Measurements from ENCODE around the gene INSYN2A. TPM values are rescaled to one million over a fixed set of nuclear protein-coding genes. Genes with fewer than 3 reads are reported as not detected.
A peak's percentile ranks its signal among the peaks of the same experiment; 100 is the strongest.

INSYN2A gene
- total RNA-seq, 1 donor from 2014 or later = 0.13 TPM

DNA sequence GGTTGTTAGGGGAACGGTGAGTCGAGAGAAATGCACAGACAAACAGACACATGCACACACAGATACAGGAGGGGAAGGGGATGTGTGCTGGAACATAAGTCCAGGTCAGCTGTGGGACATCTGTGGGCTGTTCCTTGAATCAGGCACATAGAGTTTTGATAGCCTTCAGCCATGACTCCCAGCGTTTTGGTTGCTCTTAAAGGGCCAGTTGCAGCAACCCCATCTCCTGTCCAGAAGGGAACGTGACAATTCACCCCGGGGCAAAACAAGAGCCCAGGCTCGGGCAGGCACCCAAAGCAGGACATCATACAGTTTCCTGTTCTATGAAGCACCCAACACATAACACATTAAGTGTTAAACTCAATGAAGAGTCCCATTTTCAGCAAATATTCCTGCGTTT is 9.6 kb downstream of the INSYN2A start:
- H3K4me1 Mint-ChIP-seq = no peaks in the 10 kb centered on the region
- TF ChIP-seq, protein P1, sequence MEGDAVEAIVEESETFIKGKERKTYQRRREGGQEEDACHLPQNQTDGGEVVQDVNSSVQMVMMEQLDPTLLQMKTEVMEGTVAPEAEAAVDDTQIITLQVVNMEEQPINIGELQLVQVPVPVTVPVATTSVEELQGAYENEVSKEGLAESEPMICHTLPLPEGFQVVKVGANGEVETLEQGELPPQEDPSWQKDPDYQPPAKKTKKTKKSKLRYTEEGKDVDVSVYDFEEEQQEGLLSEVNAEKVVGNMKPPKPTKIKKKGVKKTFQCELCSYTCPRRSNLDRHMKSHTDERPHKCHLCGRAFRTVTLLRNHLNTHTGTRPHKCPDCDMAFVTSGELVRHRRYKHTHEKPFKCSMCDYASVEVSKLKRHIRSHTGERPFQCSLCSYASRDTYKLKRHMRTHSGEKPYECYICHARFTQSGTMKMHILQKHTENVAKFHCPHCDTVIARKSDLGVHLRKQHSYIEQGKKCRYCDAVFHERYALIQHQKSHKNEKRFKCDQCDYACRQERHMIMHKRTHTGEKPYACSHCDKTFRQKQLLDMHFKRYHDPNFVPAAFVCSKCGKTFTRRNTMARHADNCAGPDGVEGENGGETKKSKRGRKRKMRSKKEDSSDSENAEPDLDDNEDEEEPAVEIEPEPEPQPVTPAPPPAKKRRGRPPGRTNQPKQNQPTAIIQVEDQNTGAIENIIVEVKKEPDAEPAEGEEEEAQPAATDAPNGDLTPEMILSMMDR (IDR thresholded peaks at IDR 0.05; ENCODE audit: unreplicated experiment) = no peak
- peaks cover 8% of the 10 kb centered on the region for H3K9me3 Mint-ChIP-seq
- H3K27ac Mint-ChIP-seq = no peak overlapping the region
- H3K4me3 Mint-ChIP-seq = no peak overlapping the region
- DNase-seq (ENCODE audit: low spot score in 2 of 2, unreplicated experiment in 2 of 2) = no peak
- peaks cover 11% of the 10 kb centered on the region for H3K27me3 Mint-ChIP-seq (ENCODE audit: low read depth)
- H3K36me3 Mint-ChIP-seq = peaks cover 3% of the 10 kb centered on the region

DNA sequence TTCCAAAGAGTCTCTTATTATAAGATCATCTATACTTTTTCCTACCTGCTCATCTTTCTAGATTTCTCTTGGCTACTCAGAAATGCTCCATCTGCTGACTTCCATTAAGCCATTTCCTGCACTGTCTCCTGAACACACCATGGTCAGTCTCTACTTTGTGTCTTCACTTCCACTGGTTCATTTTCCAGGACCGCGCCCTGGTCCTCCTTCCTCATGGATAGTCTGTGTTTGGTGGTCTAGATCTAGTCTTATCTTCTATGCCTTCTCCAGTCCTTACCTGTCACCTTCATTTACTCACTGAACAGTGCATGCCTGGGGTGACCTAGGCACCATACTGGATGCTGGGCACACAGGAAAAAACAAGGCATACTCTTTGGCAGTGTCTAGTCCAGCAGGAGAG is 11.8 kb downstream of the INSYN2A start:
- no peak for DNase-seq (ENCODE audit: low spot score in 2 of 2, unreplicated experiment in 2 of 2)
- TF ChIP-seq, protein P1 (IDR thresholded peaks at IDR 0.05; ENCODE audit: unreplicated experiment) = no peak
- Mint-ChIP-seq H3K9me3 (peaks cover 12% of the 10 kb centered on the region), H3K4me1 (no peaks in the 10 kb centered on the region), H3K36me3 (peaks cover 3% of the 10 kb centered on the region), H3K27me3 (ENCODE audit: low read depth) (no peaks in the 10 kb centered on the region), H3K4me3 (no peak overlapping the region), H3K27ac (no peak overlapping the region)

DNA sequence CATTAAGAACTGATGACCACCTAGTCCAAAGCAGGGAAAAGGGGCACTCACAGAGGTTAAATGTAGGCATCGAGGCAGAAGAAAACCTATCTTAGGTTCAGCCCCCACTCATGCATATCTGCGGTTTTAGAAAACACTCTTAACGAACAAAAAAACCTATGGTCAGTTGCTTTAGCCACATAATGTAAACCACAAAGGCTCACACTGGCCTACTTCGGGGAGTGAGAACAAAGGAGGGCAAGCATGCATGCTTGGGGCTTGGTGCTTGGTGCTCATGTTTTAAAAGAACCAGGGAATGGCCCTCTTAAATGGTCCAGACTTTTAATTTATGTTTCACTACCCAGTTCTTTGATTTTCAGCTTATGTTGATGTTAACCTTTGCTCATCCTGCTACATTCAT is 14.2 kb downstream of the INSYN2A start:
- Mint-ChIP-seq H3K9me3 (peaks cover 12% of the 10 kb centered on the region), H3K4me3 (no peak overlapping the region), H3K27me3 (ENCODE audit: low read depth) (no peaks in the 10 kb centered on the region), H3K36me3 (peaks cover 3% of the 10 kb centered on the region), H3K27ac (no peak overlapping the region), H3K4me1 (no peaks in the 10 kb centered on the region)
- no peak for DNase-seq (ENCODE audit: low spot score in 2 of 2, unreplicated experiment in 2 of 2)
- TF ChIP-seq, protein P1 (IDR thresholded peaks at IDR 0.05; ENCODE audit: unreplicated experiment) = no peak

DNA sequence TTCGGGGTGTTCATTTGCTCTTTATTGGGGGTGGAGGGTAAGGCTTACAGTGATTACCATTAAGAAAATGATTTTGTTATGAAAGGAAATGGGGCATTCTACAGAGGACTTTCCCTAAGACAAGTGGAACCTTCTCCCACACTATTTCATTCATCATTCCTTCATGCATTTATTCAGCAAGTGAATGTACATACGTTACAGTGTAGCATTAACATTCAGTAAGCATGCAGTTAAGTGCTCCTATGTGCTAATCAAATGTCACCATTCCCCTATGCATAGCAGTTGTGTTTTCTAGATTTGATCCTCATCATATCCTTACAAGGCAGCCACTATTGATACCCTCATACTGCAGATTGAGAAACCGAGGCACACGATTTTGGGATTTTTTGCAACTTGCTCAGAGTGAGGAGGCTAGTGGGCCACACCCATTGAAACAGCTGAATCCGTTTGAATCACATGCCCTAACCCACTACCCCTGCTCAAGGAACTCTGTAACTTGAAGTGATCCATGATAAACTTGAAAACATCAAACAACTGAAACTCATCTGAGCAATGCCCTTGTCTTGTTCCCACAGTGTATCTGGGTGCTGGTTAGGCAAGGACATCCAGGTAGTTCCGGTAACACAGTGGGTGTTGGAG is 16.7 kb downstream of the INSYN2A start:
- Mint-ChIP-seq H3K4me1 (peaks cover 6% of the 10 kb centered on the region), H3K4me3 (no peak overlapping the region), H3K27ac (no peak overlapping the region), H3K9me3 (peaks cover 8% of the 10 kb centered on the region), H3K27me3 (ENCODE audit: low read depth) (no peaks in the 10 kb centered on the region), H3K36me3 (peaks cover 7% of the 10 kb centered on the region)
- TF ChIP-seq, protein P1 (IDR thresholded peaks at IDR 0.05; ENCODE audit: unreplicated experiment) = no peak
- DNase-seq (ENCODE audit: low spot score in 2 of 2, unreplicated experiment in 2 of 2) = no peak

DNA sequence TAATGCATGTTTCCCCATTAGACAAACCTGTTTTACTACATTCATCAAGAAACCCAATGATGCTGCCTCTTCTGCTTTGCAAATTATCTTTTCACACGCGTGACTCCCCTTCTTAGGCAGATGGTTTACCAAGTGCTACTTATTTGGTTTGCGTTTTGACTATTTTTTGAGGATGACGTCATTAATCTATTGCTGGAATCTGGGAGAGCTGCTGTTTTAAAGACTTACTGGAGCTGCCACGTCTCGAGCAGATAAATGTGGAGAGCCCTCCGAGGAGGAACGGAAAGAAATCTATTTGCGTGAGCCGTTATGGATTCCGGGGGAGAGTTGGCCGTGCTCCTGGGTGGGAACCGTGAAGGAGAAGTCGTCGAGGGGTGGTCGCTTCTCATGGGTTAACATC is 19.7 kb downstream of the INSYN2A start:
- H3K9me3 Mint-ChIP-seq = peaks cover 5% of the 10 kb centered on the region
- DNase-seq (ENCODE audit: low spot score in 2 of 2, unreplicated experiment in 2 of 2) = no peak
- TF ChIP-seq, protein P1 (IDR thresholded peaks at IDR 0.05; ENCODE audit: unreplicated experiment) = no peak
- H3K4me1 Mint-ChIP-seq = peaks cover 6% of the 10 kb centered on the region
- H3K36me3 Mint-ChIP-seq = peaks cover 6% of the 10 kb centered on the region
- no peak overlapping the region for H3K4me3 Mint-ChIP-seq
- H3K27ac Mint-ChIP-seq = peak overlapping the region; percentile 25
- no peaks in the 10 kb centered on the region for H3K27me3 Mint-ChIP-seq (ENCODE audit: low read depth)

All from mesothelial cell of epicardium (in vitro differentiated cells).